DND-41 (cell line): Measurements from ENCODE around the gene TRH.

Experiments
- EZH2 ChIP-seq: IDR thresholded peaks from 3 replicates; pipeline ENCODE4 v1.6.1; 2012; ENCODE audit warnings: borderline replicate concordance, low read depth, mild to moderate bottlenecking, moderate library complexity, low read length, inconsistent platforms; ENCODE audit not compliant: severe bottlenecking
- TF ChIP-seq, protein P1 (sequence below): IDR thresholded peaks from 2 replicates; pipeline ENCODE4 v1.5.1; 2012; ENCODE audit warnings: borderline replicate concordance, low read length, moderate library complexity, mild to moderate bottlenecking; ENCODE audit not compliant: poor library complexity, severe bottlenecking; ENCODE audit errors: extremely low read depth

DNA sequence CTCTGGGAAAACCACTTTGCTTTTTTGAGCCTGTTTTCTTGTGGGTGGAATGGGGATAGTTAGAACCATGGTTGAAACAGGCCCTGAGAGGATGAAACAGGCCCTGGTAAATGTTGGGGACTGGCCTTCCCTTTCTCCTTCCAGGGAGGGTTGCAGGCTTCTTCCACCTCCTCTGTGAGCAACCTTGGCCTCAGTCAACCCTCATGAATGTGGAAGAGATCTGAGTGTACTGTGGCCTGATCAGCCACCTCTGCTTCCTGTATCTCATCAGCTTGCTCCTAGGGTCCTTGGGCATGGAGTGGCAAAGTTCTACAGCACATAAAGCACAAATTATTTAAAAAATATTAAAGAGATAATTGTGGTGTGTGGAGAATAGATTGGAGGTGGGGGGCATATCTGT is 17.6 kb upstream of the TRH start:
- TF ChIP-seq, protein P1, sequence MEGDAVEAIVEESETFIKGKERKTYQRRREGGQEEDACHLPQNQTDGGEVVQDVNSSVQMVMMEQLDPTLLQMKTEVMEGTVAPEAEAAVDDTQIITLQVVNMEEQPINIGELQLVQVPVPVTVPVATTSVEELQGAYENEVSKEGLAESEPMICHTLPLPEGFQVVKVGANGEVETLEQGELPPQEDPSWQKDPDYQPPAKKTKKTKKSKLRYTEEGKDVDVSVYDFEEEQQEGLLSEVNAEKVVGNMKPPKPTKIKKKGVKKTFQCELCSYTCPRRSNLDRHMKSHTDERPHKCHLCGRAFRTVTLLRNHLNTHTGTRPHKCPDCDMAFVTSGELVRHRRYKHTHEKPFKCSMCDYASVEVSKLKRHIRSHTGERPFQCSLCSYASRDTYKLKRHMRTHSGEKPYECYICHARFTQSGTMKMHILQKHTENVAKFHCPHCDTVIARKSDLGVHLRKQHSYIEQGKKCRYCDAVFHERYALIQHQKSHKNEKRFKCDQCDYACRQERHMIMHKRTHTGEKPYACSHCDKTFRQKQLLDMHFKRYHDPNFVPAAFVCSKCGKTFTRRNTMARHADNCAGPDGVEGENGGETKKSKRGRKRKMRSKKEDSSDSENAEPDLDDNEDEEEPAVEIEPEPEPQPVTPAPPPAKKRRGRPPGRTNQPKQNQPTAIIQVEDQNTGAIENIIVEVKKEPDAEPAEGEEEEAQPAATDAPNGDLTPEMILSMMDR = no peak
- TF ChIP-seq EZH2 = no peak
